GM18907 (cell line): ENCODE data around the gene IRF2BP1.

ENCODE experiments used
- ATAC-seq: cut with Tn5 transposase; IDR thresholded peaks from one replicate; pipeline ENCODE4 v1.9.1; 2021; ENCODE audit warnings: mild to moderate bottlenecking, moderate library complexity; ENCODE audit not compliant: unreplicated experiment

The IRF2BP1 gene

GRCh38 chr19:45885556-45886426 is at the start of gene IRF2BP1:
IRF2BP1 (minus strand) TSS chr19:45886141; CDS start chr19:45885774, 367 bp downstream.
- peak; percentile 50 for ATAC-seq

GRCh38 chr19:45935267-45935666 is 49.3 kb upstream of the IRF2BP1 start:
- ATAC-seq = no peak

- ATAC-seq = no peak
Measured at GRCh38 chr19:45934551-45935230, 48.8 kb upstream of the IRF2BP1 start.

- ATAC-seq = no peak
Measured at GRCh38 chr19:45933759-45934158, 47.8 kb upstream of the IRF2BP1 start.

GRCh38 chr19:45931055-45931454 is 45.1 kb upstream of the IRF2BP1 start:
- ATAC-seq = no peak

- no peak for ATAC-seq
Measured at GRCh38 chr19:45929247-45929646, 43.3 kb upstream of the IRF2BP1 start.

GRCh38 chr19:45927565-45928261 is 41.8 kb upstream of the IRF2BP1 start:
- peak; percentile 69 for ATAC-seq

GRCh38 chr19:45924891-45925447 is 39.0 kb upstream of the IRF2BP1 start:
- no peak for ATAC-seq

- no peak for ATAC-seq
Measured at GRCh38 chr19:45922281-45922680, 36.3 kb upstream of the IRF2BP1 start.

- no peak for ATAC-seq
Measured at GRCh38 chr19:45920458-45920857, 34.5 kb upstream of the IRF2BP1 start.

- ATAC-seq = no peak
Measured at GRCh38 chr19:45919678-45920077, 33.7 kb upstream of the IRF2BP1 start.

GRCh38 chr19:45918721-45919120 is 32.8 kb upstream of the IRF2BP1 start:
- no peak for ATAC-seq

- no peak for ATAC-seq
Measured at GRCh38 chr19:45917421-45918091, 31.6 kb upstream of the IRF2BP1 start.

- no peak for ATAC-seq
Measured at GRCh38 chr19:45913874-45914830, 28.2 kb upstream of the IRF2BP1 start, which contains the start of gene NANOS2. NANOS2 (minus strand) TSS chr19:45914778; CDS start chr19:45914693, 85 bp downstream.

- no peak for ATAC-seq
Measured at GRCh38 chr19:45911291-45911690, 25.4 kb upstream of the IRF2BP1 start.

- ATAC-seq = no peak
Measured at GRCh38 chr19:45908956-45909355, 23.0 kb upstream of the IRF2BP1 start.

- no peak for ATAC-seq
Measured at GRCh38 chr19:45906221-45906620, 20.3 kb upstream of the IRF2BP1 start.

- no peak for ATAC-seq
Measured at GRCh38 chr19:45905011-45905410, 19.1 kb upstream of the IRF2BP1 start.
